Right lobe of liver (tissue), 6 donors: ENCODE measurements around the gene STXBP2. TPM values are rescaled to one million over a fixed set of nuclear protein-coding genes. Genes with fewer than 3 reads are reported as not detected.

ENCODE experiments used
- ATAC-seq, 4 donors: fragments of 200-7000 bp; cut with Tn5 transposase; one replicate each; pipeline ENCODE4 v1.9.1; 2020; ENCODE audit warnings: mild to moderate bottlenecking in 4 of 4, moderate library complexity in 4 of 4
- DNase-seq, 3 donors: peaks; one replicate each; pipeline ENCODE4 v3.0.0-alpha.2; 2020
- H3K27ac ChIP-seq, 3 donors: fragments of 200-600 bp; one replicate each; pipeline ENCODE4 v1.8.0; 2022
- H3K27me3 ChIP-seq, 2 donors: fragments of 200-600 bp; one replicate each; pipeline ENCODE4 v1.8.0; 2022
- H3K36me3 ChIP-seq, 4 donors: fragments of 200-600 bp; sonication (generic) in 1 of 4; one replicate each; pipeline versions ENCODE4 v1.5.1 to v1.8.0; 2017 to 2022; ENCODE audit warnings: control low read depth in 1 of 4
- H3K4me1 ChIP-seq, 4 donors: fragments of 200-600 bp; sonication (generic) in 1 of 4; one replicate each; pipeline versions ENCODE4 v1.5.1 to v1.8.0; 2017 to 2022; ENCODE audit warnings: control low read depth in 1 of 4
- H3K4me3 ChIP-seq, 3 donors: fragments of 200-600 bp; one replicate each; pipeline ENCODE4 v1.8.0; 2022
- H3K9me3 ChIP-seq, 4 donors: fragments of 200-600 bp; sonication (generic) in 1 of 4; one replicate each; pipeline versions ENCODE4 v1.5.1 to v1.8.0; 2017 to 2022; ENCODE audit warnings: control low read depth in 1 of 4
- POLR2A ChIP-seq: fragments of 450-650 bp; IDR thresholded peaks from one replicate; pipeline ENCODE4 v1.6.1; 2017; ENCODE audit warnings: antibody characterized with exemption, mild to moderate bottlenecking
- WGBS: methylation state at CpG from one replicate; pipeline ENCODE4 v1.1.6; 2018; ENCODE audit warnings: low coverage, low lambda C conversion rate; ENCODE audit not compliant: insufficient coverage; ENCODE audit errors: missing lambda C conversion rate; 5-methylcytosine and 5-hydroxymethylcytosine counted together
- intact Hi-C, 2 donors: fragments of 100-400 bp; cut with DNase I; formaldehyde crosslinking; loops; one replicate each; pipeline versions ENCODE4 v1.11.2 to v1.14.1; 2022
- total RNA-seq, 6 experiments: library from RNA; depleted of rRNA in 2 of 6; stranded (reverse); fragments of >200 nt in 2 of 6; fragmentation: NEBNext Ultra II Directional in 3 of 6; extraction: Animal tissue kit (Norgen Biotek cat#: 25700) in 3 of 6; gene quantifications; one replicate each; pipeline versions ENCODE4 v1.1.0 to v1.2.4, GENCODE V29; 2016 to 2023
- TF ChIP-seq, protein P1 (sequence below), 4 donors: fragments of 200-600 bp in 3 of 4; fragments of 450-650 bp in 1 of 4; IDR thresholded peaks; one replicate each; pipeline versions ENCODE4 v1.5.1 to v1.8.0; 2016 to 2022; ENCODE audit warnings: antibody characterized with exemption in 4 of 4, mild to moderate bottlenecking in 2 of 4
- donor health status: DM: no; HTN: yes; CAD: no.
- donor health status: DM: no; HTN: no; CAD: no.
- donor health status: DM: no; HTN: no; CAD: no.
- donor health status: DM: no; HTN: yes; CAD: no.
- donor health status: DM: no; HTN: yes; CAD: no.

Gene STXBP2
- total RNA-seq, 6 experiments from 2014 or later = 27.5 to 45.7 (median 39.1) TPM

DNA sequence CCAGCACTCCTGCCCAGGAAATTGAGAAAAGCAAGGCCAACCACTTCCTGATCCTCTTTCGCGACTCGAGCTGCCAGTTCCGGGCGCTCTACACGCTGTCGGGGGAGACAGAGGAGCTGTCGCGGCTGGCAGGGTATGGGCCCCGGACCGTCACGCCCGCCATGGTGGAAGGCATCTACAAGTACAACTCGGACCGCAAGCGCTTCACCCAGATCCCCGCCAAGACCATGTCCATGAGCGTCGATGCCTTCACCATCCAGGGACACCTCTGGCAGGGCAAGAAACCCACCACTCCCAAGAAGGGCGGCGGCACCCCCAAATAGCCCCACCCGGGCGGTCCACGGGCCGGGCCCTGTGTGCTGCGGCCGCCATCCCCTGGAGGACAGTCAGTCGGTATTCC is 19.2 kb upstream of the STXBP2 start:
- intact Hi-C loops = no loop called here
- Histone ChIP-seq H3K27me3 (no peaks in the 10 kb centered on the region), H3K9me3 (no peaks in the 10 kb centered on the region), H3K4me1 (peaks cover 0 to 29% (median 14%) of the 10 kb centered on the region in 4 donors), H3K36me3 (peaks cover 0 to 38% (median 13%) of the 10 kb centered on the region in 4 donors), H3K27ac (peak overlapping the region in 2 of 3 donors; percentile 96 to 99), H3K4me3 (no peak overlapping the region)
- DNase-seq (no peak), ATAC-seq (no peak)
- no peak for TF ChIP-seq POLR2A
- TF ChIP-seq, protein P1, sequence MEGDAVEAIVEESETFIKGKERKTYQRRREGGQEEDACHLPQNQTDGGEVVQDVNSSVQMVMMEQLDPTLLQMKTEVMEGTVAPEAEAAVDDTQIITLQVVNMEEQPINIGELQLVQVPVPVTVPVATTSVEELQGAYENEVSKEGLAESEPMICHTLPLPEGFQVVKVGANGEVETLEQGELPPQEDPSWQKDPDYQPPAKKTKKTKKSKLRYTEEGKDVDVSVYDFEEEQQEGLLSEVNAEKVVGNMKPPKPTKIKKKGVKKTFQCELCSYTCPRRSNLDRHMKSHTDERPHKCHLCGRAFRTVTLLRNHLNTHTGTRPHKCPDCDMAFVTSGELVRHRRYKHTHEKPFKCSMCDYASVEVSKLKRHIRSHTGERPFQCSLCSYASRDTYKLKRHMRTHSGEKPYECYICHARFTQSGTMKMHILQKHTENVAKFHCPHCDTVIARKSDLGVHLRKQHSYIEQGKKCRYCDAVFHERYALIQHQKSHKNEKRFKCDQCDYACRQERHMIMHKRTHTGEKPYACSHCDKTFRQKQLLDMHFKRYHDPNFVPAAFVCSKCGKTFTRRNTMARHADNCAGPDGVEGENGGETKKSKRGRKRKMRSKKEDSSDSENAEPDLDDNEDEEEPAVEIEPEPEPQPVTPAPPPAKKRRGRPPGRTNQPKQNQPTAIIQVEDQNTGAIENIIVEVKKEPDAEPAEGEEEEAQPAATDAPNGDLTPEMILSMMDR (IDR thresholded peaks at IDR 0.05) = no peak
- WGBS = 97% methylated on average over 6 of the region's 28 CpGs

GRCh38 chr19:7618348-7618747 is 18.6 kb upstream of the STXBP2 start:
- peak overlapping the region; percentile 51 to 99 (median 96) for H3K27ac ChIP-seq
- H3K4me3 ChIP-seq = no peak overlapping the region
- peaks cover 0 to 43% (median 13%) of the 10 kb centered on the region in 4 donors for H3K36me3 ChIP-seq
- TF ChIP-seq, protein P1 (IDR thresholded peaks at IDR 0.05) = no peak
- peak; percentile 34 for TF ChIP-seq POLR2A
- H3K4me1 ChIP-seq = peaks cover 0 to 29% (median 14%) of the 10 kb centered on the region in 4 donors
- intact Hi-C loops = no loop called here
- 42% methylated on average over 4 of the region's 4 CpGs for WGBS
- DNase-seq = peak; percentile 74 to 94 (median 87)
- H3K27me3 ChIP-seq = no peaks in the 10 kb centered on the region
- peak; percentile 50 to 61 (median 52) for ATAC-seq
- no peaks in the 10 kb centered on the region for H3K9me3 ChIP-seq

DNA sequence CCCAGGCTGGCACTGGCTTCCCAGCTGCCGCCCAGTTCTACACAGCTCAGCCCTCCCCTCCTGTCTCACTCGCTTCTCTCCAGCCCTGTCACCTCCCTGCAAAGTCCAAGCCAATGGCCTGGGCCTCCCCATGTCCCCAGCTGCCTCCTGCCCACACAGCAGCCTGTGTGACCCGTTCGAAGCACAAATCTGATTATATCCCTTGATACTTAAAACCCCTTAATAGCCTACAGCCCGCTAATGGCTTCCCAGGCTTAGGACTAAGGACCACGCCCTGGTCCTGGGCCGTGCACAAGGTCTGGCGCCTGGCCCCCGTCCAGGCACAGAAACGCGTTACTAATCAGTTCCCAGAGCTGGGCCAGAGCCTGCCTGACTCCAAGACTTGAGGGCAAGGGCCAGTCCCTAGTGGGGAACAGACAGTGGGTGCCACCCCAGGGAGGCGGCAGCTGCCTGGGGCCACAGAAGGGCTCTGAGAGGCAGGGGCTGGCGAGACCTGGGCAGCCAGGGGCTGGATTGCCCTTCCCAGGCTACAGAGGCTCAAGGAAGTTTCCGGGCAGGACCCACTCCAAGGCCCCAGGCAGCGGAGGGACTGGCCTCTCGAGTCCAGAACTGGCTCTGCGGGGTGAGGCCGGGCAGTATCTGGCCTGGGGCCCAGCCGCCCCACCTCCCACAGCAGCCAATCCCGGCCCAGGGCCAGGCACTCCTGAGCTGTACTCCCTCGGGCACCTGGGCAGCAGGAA is 18.0 kb upstream of the STXBP2 start:
- peak; percentile 76 to 85 (median 84) for ATAC-seq
- H3K36me3 ChIP-seq = peaks cover 0 to 46% (median 13%) of the 10 kb centered on the region in 4 donors

DNA sequence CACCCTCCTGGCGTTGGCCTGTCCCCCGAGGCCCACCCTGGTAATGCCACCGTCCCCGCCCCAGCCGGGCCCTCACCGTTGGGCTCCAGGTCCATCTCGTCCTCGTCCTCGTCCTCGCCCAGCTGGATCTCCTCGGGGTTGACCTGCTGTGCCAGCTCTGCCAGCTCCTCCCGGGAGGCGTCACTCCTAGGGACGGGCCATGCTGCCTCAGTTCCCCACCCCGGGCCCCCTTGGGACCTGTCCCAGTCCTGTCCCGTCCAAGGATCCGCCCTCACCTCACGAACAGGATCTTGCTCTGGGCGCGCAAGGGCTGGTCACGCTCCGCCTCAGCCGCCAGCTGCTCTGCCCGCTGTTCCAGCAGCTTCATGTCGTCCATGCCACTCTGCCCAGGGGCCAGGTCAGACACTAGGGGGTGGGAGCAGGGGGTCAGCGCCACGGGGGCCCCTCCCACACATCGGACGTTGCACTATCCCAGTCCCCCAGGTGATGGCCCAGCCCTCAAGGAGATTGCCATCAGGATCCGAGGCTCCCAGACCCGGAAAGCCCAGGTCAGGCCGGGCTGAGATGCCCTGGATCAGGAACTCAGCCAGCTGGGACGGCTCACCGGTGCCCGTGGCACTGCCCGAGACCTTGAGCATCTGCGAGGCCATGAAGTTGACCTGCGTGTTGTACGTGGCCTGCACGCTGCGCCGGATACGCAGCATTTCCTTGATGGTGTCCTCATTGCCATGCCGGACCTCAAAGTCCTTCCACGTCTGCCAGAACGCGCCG is 17.1 kb upstream of the STXBP2 start:
- TF ChIP-seq POLR2A = no peak
- TF ChIP-seq, protein P1 (IDR thresholded peaks at IDR 0.05) = no peak
- ATAC-seq (peak; percentile 0 to 29 (median 8)), DNase-seq (peak in 1 of 3 donors; percentile 77)
- peaks cover 0 to 29% (median 14%) of the 10 kb centered on the region in 4 donors for H3K4me1 ChIP-seq
- 53% methylated on average over 3 of the region's 48 CpGs for WGBS
- H3K9me3 ChIP-seq = no peaks in the 10 kb centered on the region
- peaks cover 0 to 46% (median 14%) of the 10 kb centered on the region in 4 donors for H3K36me3 ChIP-seq
- H3K4me3 ChIP-seq = no peak overlapping the region
- intact Hi-C loops = no loop called here
- peak overlapping the region in 2 of 3 donors; percentile 96 to 99 for H3K27ac ChIP-seq
- no peaks in the 10 kb centered on the region for H3K27me3 ChIP-seq

More for the DNA sequence above, 18.0 kb upstream of the STXBP2 start:
- H3K4me1 ChIP-seq = peaks cover 0 to 29% (median 14%) of the 10 kb centered on the region in 4 donors
- WGBS = 30% methylated on average over 9 of the region's 21 CpGs
- intact Hi-C loops = no loop called here
- TF ChIP-seq POLR2A = peak; percentile 57
- TF ChIP-seq, protein P1 (IDR thresholded peaks at IDR 0.05) = no peak
- H3K27me3 ChIP-seq = no peaks in the 10 kb centered on the region
- peak overlapping the region; percentile 51 to 99 (median 96) for H3K27ac ChIP-seq
- H3K9me3 ChIP-seq = no peaks in the 10 kb centered on the region
- H3K4me3 ChIP-seq = peak overlapping the region in 1 of 3 donors; percentile 6
- DNase-seq = peak; percentile 78 to 94 (median 92)
